ENCODE measurements around the gene TOX2.

GRCh38 chr20:43914311-43915210, at the start of gene TOX2:
- TF ChIP-seq CTCF (IDR thresholded peaks at IDR 0.05) (no peak), POLR2A (IDR thresholded peaks at IDR 0.05) (no peak)

All from thyroid gland (tissue), 4 donors.